ENCODE measurements around the gene ZC3H13. TPM values are rescaled to one million over a fixed set of nuclear protein-coding genes. Genes with fewer than 3 reads are reported as not detected.

ZC3H13 gene
- total RNA-seq, 4 donors from 2014 or later, result 18.8 to 40.6 (median 34.7) TPM

DNA sequence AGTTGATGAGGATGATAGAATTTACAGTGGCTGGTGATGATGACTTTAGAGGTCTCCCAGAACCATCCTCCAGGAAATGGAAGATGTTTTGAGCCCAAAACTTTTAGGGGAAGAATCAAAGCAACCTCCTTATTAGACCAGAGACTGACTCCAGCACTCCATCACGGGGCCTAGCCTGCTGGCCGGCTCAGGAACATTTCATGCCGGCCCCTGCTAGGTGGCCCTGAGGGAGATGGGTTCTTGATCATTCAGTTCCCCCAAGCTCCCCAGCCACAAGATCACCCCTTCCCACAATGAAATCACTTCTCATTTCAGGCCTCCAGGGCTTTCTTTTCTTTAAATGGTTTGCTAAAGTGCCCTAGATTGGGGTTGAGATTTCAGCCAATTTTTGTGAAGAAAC is 121.3 kb downstream of the ZC3H13 start:
- no peak for TF ChIP-seq EP300 (IDR thresholded peaks at IDR 0.05)
- no peak for TF ChIP-seq CTCF (IDR thresholded peaks at IDR 0.05)
- no peak for TF ChIP-seq POLR2AphosphoS5 (IDR thresholded peaks at IDR 0.05)
- TF ChIP-seq POLR2A (IDR thresholded peaks at IDR 0.05), result no peak
- Histone ChIP-seq H3K27ac (no peak overlapping the region), H3K9me3 (no peaks in the 10 kb centered on the region), H3K4me1 (peaks cover 2% of the 10 kb centered on the region), H3K4me3 (no peak overlapping the region), H3K27me3 (peaks cover 26% of the 10 kb centered on the region), H3K36me3 (no peaks in the 10 kb centered on the region)
- no peak for DNase-seq (ENCODE audit: low spot score in 2 of 2)
- WGBS, result 89% methylated on average over 3 of the region's 3 CpGs

DNA sequence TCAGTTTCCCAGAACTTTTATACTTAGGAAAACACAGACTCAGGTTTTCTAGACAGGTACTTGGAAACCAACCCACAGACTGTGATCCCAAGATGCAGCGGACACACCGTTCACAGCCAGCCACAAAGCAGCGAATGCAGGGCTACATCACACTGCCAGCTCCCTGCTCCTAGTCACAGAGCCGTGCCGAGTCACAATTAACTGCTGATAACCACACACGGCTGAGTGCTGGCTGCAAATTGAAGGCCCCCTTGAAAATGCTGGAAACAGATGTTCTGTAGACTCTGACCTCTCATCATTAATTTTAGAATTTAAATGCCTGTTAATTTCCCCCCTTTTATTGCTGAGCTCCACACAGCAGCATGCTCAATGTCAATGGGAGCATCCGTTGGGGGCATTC is 122.4 kb downstream of the ZC3H13 start:
- Histone ChIP-seq H3K27ac (no peak overlapping the region), H3K36me3 (no peaks in the 10 kb centered on the region), H3K4me3 (no peak overlapping the region), H3K27me3 (peaks cover 21% of the 10 kb centered on the region), H3K4me1 (no peaks in the 10 kb centered on the region), H3K9me3 (no peaks in the 10 kb centered on the region)
- TF ChIP-seq EP300 (IDR thresholded peaks at IDR 0.05) (no peak), POLR2AphosphoS5 (IDR thresholded peaks at IDR 0.05) (no peak)
- no peak for DNase-seq (ENCODE audit: low spot score in 2 of 2)
- WGBS, result 70% methylated on average over 5 of the region's 7 CpGs

- Histone ChIP-seq H3K27me3 (peaks cover 12% of the 10 kb centered on the region), H3K9me3 (no peaks in the 10 kb centered on the region), H3K27ac (no peak overlapping the region), H3K4me3 (no peak overlapping the region), H3K36me3 (no peaks in the 10 kb centered on the region), H3K4me1 (no peaks in the 10 kb centered on the region)
- TF ChIP-seq CTCF (IDR thresholded peaks at IDR 0.05) (no peak), POLR2AphosphoS5 (IDR thresholded peaks at IDR 0.05) (no peak), EP300 (IDR thresholded peaks at IDR 0.05) (no peak)
- 39% methylated on average over 2 of the region's 2 CpGs for WGBS
- no peak for DNase-seq (ENCODE audit: low spot score in 2 of 2)
These were observed 123.7 kb downstream of the ZC3H13 start for GRCh38 chr13:45928843-45929242.

- Histone ChIP-seq H3K4me1 (no peaks in the 10 kb centered on the region), H3K4me3 (no peak overlapping the region), H3K27ac (no peak overlapping the region), H3K9me3 (no peaks in the 10 kb centered on the region), H3K27me3 (peaks cover 11% of the 10 kb centered on the region), H3K36me3 (no peaks in the 10 kb centered on the region)
- DNase-seq (ENCODE audit: low spot score in 2 of 2), result no peak
- TF ChIP-seq POLR2A (IDR thresholded peaks at IDR 0.05) (no peak), EP300 (IDR thresholded peaks at IDR 0.05) (no peak), CTCF (IDR thresholded peaks at IDR 0.05) (no peak), POLR2AphosphoS5 (IDR thresholded peaks at IDR 0.05) (no peak)
- WGBS, result 97% methylated on average over 5 of the region's 5 CpGs
These were observed 124.4 kb downstream of the ZC3H13 start for GRCh38 chr13:45928176-45928575.

- no peak overlapping the region for H3K4me3 ChIP-seq
These were observed 125.8 kb downstream of the ZC3H13 start for GRCh38 chr13:45926741-45927140.

More at GRCh38 chr13:45926741-45927140, 125.8 kb downstream of the ZC3H13 start:
- H3K27me3 ChIP-seq, result peaks cover 6% of the 10 kb centered on the region
- no peaks in the 10 kb centered on the region for H3K36me3 ChIP-seq
- H3K4me1 ChIP-seq, result no peaks in the 10 kb centered on the region
- no peaks in the 10 kb centered on the region for H3K9me3 ChIP-seq
- 67% methylated on average over 3 of the region's 3 CpGs for WGBS
- DNase-seq (ENCODE audit: low spot score in 2 of 2), result no peak
- no peak for TF ChIP-seq POLR2A (IDR thresholded peaks at IDR 0.05)
- no peak for TF ChIP-seq CTCF (IDR thresholded peaks at IDR 0.05)
- TF ChIP-seq EP300 (IDR thresholded peaks at IDR 0.05), result no peak
- no peak for TF ChIP-seq POLR2AphosphoS5 (IDR thresholded peaks at IDR 0.05)
- no peak overlapping the region for H3K27ac ChIP-seq
